HG03442 (cell line): Measurements from ENCODE around the gene BRCA2.

Experiments
- ATAC-seq: cut with Tn5 transposase; IDR thresholded peaks from one replicate; pipeline ENCODE4 v1.9.1; 2021; ENCODE audit warnings: mild to moderate bottlenecking, moderate library complexity; ENCODE audit not compliant: unreplicated experiment

Gene BRCA2, protein sequence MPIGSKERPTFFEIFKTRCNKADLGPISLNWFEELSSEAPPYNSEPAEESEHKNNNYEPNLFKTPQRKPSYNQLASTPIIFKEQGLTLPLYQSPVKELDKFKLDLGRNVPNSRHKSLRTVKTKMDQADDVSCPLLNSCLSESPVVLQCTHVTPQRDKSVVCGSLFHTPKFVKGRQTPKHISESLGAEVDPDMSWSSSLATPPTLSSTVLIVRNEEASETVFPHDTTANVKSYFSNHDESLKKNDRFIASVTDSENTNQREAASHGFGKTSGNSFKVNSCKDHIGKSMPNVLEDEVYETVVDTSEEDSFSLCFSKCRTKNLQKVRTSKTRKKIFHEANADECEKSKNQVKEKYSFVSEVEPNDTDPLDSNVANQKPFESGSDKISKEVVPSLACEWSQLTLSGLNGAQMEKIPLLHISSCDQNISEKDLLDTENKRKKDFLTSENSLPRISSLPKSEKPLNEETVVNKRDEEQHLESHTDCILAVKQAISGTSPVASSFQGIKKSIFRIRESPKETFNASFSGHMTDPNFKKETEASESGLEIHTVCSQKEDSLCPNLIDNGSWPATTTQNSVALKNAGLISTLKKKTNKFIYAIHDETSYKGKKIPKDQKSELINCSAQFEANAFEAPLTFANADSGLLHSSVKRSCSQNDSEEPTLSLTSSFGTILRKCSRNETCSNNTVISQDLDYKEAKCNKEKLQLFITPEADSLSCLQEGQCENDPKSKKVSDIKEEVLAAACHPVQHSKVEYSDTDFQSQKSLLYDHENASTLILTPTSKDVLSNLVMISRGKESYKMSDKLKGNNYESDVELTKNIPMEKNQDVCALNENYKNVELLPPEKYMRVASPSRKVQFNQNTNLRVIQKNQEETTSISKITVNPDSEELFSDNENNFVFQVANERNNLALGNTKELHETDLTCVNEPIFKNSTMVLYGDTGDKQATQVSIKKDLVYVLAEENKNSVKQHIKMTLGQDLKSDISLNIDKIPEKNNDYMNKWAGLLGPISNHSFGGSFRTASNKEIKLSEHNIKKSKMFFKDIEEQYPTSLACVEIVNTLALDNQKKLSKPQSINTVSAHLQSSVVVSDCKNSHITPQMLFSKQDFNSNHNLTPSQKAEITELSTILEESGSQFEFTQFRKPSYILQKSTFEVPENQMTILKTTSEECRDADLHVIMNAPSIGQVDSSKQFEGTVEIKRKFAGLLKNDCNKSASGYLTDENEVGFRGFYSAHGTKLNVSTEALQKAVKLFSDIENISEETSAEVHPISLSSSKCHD (N-terminal part only)

DNA sequence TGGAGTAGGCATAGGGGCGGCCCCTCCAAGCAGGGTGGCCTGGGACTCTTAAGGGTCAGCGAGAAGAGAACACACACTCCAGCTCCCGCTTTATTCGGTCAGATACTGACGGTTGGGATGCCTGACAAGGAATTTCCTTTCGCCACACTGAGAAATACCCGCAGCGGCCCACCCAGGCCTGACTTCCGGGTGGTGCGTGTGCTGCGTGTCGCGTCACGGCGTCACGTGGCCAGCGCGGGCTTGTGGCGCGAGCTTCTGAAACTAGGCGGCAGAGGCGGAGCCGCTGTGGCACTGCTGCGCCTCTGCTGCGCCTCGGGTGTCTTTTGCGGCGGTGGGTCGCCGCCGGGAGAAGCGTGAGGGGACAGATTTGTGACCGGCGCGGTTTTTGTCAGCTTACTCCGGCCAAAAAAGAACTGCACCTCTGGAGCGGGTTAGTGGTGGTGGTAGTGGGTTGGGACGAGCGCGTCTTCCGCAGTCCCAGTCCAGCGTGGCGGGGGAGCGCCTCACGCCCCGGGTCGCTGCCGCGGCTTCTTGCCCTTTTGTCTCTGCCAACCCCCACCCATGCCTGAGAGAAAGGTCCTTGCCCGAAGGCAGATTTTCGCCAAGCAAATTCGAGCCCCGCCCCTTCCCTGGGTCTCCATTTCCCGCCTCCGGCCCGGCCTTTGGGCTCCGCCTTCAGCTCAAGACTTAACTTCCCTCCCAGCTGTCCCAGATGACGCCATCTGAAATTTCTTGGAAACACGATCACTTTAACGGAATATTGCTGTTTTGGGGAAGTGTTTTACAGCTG is at the start of gene BRCA2, which contains the start of gene ZAR1L:
BRCA2 (plus strand) TSS at position 271 of the 790 bp plus-strand sequence. CDS start 953 bp downstream, outside the sequence.
ZAR1L (minus strand) TSS at position 126 of the 790 bp plus-strand sequence. CDS start 3,438 bp downstream, outside the sequence.
- peak; percentile 92 for ATAC-seq

GRCh38 chr13:32265726-32266125 is 49.6 kb upstream of the BRCA2 start:
- ATAC-seq = no peak

DNA sequence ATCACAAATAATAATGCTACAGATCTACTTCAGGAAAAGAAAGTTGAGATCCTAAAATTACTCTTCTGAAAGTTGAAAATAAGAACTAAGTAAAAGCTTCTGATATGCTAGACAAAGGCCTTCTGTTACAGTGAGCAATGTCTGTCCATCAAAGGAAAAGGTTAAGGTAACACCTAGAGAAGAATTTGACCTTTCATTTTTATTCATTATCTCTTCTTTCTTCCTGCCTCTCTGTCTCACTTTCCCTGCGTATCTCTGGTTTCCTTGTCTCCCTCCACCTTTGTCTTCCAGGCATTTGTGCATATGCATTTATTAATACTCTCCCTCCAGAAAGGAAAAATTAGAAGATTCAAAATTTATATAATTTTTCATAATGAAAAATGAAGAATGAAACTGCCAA is 49.2 kb upstream of the BRCA2 start:
- ATAC-seq = no peak

- ATAC-seq = peak; percentile 89
Observed at GRCh38 chr13:32267836-32268439, 47.4 kb upstream of the BRCA2 start.

DNA sequence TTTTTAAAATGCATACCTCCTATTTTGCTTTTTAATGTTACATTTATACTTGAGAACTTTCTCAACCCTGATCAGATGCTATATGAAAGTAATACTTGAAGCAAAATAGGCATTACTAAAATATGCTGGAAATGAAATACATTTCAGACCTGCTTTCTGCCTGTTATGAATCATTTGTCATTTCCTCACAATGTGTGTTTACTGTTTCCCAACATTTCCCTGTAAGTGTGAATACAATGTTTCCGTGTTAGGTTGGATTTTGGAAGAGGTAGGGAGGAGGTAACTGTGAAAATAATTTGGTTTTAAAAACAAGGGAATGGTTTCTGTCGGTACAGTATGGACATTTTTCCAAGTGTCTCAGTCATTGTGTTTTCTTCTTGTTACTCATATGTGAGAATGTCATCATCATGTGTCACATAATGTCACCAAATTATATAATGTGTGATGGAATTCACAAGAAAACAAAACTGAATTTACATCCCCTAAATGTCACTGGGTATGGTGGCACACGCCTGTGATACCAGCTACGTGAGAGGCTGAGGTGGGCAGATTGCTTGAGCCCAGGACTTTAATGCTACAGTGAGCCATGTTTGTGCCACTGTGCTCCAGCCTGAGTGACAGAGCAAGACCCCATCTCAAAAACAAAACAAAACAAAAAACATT is 43.2 kb upstream of the BRCA2 start:
- ATAC-seq = no peak

DNA sequence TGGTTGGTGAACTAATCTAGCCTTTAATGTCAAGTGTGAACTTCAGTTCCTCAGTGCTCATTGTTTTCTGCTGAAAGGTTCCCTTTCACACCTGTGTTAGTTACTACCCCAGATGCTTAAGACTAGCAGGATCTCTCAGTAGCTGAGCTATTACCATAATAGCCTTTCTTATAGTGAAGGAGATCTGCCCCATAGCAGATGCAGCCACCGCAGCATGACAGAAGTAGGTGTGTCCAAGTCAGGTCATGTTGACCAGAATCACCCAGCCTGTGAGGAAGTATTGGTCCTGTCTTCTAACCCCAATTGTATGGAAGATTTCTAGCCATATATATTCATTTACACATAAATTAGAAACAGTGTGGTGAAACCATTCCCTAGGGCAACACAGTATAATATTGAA is 37.5 kb upstream of the BRCA2 start:
- ATAC-seq = no peak

DNA sequence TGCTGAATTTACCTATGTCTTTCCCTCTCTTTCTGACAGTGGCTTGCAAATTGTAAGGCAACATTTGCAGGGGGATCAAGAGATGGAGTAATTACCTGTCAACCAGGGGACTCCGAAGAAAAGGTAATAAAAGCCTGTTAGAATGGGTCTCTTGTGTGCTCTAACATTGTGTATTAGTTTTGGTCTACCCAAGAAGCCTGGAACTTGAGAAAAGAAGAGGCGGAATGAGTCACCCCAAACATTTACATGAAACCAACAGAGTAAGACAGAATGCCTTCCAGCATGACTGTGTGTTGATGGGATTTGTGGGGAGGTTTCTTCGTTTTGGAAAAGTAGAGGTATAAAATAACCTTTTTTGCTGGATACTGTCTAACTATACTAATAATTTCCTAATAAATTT is 36.9 kb upstream of the BRCA2 start:
- peak; percentile 76 for ATAC-seq

- no peak for ATAC-seq
Observed at GRCh38 chr13:32281096-32281495, 34.2 kb upstream of the BRCA2 start.

DNA sequence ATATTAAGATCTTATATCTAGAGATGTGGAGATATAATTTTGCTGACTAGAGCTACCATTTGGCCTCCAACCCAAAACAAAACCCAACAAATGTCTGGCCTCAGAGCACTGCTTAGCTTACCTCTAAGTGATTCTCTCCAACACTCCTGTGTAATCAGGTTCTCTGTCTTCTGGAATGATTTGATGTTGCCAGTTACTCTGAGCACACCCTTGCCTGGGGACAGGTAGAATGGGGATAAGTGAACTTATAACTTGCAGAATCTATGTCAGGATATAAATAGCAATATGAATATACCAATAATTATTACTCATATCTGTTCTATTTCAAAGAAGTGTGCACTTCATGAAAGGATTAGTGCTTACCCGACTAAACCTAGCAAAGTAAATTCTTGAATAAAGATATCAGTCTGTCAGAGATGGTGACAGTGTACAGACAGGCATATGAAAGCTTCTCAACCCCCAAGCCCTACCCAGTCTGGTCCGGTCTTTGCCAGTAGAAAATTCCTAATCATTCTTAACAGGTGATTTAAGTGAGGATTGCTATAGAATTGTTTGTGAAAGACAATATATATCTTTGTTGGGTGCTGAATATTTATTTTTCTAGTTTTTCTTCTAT is 33.1 kb upstream of the BRCA2 start:
- ATAC-seq = no peak

DNA sequence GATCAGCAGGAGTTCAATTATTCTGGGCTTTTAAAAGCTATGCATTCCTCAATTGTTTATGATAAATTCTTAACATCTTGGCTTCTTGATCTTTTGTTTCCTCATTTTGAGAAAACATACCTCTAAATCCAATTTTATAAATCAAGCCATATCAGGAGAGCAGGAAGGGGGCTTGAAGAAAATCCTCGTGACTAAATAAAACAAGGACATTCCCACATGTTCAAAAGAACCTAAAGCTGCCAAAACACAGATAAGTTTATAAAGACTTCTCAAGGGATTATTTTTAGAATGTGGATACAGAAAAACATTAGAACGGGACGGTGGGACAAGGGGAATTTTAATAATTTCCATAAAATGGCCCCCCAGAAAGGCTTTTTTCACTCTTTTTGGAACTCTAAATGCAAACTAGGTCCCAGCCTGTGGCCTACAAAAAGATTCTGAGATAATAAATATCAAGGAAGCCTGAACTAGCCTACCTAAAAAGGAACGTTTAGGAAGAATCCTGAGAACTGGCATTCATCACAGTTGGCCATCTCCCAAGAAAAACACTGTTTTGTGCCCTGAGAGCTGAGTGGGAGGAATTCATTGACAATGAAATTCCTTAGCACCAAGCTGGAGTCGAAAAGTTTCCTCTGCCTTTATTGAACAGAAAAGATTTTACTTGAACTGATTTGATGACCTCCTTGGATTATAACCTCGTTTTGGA is 30.2 kb upstream of the BRCA2 start:
- no peak for ATAC-seq

DNA sequence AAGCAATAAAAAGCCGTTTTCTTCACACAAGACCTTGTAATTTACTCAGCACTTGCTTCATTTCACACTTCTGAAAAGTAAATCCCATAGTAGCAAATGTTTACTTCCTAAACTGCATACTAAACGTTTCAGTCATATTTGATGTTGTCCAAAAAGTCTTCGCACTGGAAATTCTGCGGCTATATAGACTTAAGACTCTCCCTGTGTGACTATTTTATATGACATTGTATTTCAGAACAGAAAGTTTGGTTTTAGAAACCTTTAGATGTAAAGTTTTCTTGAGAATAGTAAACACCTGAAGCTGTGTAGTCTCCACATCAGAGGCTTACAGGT is 29.7 kb upstream of the BRCA2 start:
- no peak for ATAC-seq

- ATAC-seq = no peak
Observed at GRCh38 chr13:32297206-32297605, 18.1 kb upstream of the BRCA2 start.

- ATAC-seq = no peak
Observed at GRCh38 chr13:32298695-32299094, 16.6 kb upstream of the BRCA2 start.

DNA sequence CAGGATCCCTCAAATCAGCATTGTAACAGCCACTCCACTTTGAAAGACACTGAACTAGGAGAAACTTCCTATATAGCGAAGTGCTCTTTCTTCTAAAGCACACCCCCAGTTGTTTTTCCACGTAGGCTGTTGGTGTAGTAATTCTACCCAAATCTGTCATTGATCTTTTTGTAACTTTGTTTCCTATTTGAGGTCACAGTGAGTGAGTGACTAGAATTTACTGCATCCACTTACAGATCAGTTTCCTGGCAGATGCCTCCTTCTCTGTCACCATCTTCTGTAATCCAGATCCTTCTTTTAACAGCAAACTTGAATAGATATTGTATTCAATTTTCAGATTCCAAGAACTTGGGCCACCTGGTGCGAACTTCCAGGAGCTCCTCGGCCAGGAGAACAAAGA is 15.4 kb upstream of the BRCA2 start:
- no peak for ATAC-seq

GRCh38 chr13:32300406-32300805 is 14.9 kb upstream of the BRCA2 start:
- no peak for ATAC-seq

DNA sequence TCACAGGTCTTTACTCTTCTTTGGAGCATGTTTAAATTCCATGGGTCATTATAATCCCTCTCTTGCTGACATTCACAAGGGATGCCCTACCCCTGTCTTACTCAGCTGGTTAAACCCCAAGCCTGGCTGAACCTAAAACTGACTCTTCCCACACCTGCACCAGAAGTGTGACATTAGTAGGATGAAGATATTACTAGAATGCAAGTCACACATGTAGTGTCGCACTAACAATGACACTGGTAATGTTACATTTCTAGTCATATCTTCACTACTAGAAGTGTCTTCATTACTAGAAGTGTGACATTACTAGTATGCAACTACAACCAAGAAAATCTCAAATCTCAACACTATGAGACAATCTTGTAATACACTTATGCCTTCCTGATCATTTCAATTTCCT is 14.4 kb upstream of the BRCA2 start:
- ATAC-seq = no peak

DNA sequence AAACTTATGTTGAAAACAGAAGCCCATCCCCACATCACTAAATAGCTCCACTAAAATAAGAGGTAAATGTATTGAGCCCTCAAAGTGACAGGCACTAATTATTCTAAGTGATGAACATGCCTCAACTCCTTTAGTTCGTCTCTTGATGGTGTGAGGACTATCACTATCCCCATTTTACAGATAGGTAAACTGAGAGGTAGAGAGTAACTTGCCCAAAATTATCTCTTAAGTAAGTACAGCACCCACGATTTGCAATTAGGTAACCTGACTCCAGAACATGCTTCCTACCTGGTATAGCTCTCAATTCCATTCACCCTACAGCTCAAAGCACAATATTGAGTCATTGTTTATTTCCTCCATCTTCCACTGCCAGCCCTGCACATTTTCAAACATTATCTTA is 12.8 kb upstream of the BRCA2 start:
- ATAC-seq = no peak

GRCh38 chr13:32305646-32306045 is 9.7 kb upstream of the BRCA2 start:
- no peak for ATAC-seq
